GM23338 (cell line): Measurements from ENCODE around the gene TBC1D17.

Experiments used
- CTCF ChIP-seq, 2 experiments: fragments of 200-600 bp in 1 of 2; sonication (generic) in 1 of 2; conservative IDR thresholded peaks; 2 replicates each; pipeline versions ENCODE4 v1.5.1 to v1.6.1; 2016 to 2017; ENCODE audit warnings: antibody characterized with exemption in 2 of 2, low read depth in 2 of 2, mild to moderate bottlenecking in 2 of 2, moderate library complexity in 1 of 2
- EZH2 ChIP-seq: fragments of 200-600 bp; sonication (generic); IDR thresholded peaks from one replicate; pipeline ENCODE4 v1.8.0; 2017; ENCODE audit warnings: antibody characterized with exemption, mild to moderate bottlenecking, low read depth; ENCODE audit not compliant: unreplicated experiment

DNA sequence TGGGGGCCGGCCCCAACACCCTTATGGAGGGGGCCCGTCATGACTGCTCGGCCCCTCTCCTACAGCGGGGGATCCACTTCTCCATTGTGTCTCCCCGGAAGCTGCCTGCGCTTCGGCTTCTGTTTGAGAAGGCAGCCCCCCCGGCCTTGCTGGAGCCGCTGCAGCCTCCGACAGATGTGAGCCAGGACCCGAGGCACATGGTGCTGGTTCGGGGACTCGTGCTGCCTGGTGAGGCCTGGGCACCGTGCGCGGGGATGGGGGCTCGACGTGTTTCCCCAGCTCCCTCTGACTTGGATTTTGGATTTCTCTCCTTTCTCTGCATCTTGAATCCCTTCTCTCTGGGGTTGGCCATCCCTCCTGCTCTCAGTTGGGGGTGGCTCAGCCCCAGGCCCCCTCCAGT, 47.8 kb upstream of the TBC1D17 start:
- TF ChIP-seq CTCF (conservative IDR thresholded peaks at IDR 0.05; ENCODE audit: low read depth in 2 of 2) (no peak), EZH2 (no peak)
